Fibroblast of the aortic adventitia (primary cell): ENCODE data around the gene TEX13A. TPM values are rescaled to one million over a fixed set of nuclear protein-coding genes. Genes with fewer than 3 reads are reported as not detected.
A peak's percentile ranks its signal among the peaks of the same experiment; 100 is the strongest.

Source experiments
- DNase-seq: peaks from one replicate; pipeline ENCODE4 v3.0.0-alpha.2; 2010; ENCODE audit warnings: low read depth
- H3K4me3 ChIP-seq: 2 replicates; pipeline ENCODE4 v1.5.1; 2011; ENCODE audit warnings: low read depth, mild to moderate bottlenecking, control low read depth, low read length, moderate library complexity
- total RNA-seq: library from RNA; depleted of rRNA; stranded (reverse); fragments of >200 nt; gene quantifications from 2 replicates; pipeline ENCODE4 v1.2.3, GENCODE V29; 2012; ENCODE audit warnings: low replicate concordance
- TF ChIP-seq, protein P1 (sequence below): IDR thresholded peaks from 2 replicates; pipeline ENCODE4 v1.5.1; 2011; ENCODE audit warnings: mild to moderate bottlenecking, low read length, control low read depth, inconsistent platforms; ENCODE audit not compliant: insufficient read depth

The TEX13A gene
- total RNA-seq, 1 donor: not detected

DNA sequence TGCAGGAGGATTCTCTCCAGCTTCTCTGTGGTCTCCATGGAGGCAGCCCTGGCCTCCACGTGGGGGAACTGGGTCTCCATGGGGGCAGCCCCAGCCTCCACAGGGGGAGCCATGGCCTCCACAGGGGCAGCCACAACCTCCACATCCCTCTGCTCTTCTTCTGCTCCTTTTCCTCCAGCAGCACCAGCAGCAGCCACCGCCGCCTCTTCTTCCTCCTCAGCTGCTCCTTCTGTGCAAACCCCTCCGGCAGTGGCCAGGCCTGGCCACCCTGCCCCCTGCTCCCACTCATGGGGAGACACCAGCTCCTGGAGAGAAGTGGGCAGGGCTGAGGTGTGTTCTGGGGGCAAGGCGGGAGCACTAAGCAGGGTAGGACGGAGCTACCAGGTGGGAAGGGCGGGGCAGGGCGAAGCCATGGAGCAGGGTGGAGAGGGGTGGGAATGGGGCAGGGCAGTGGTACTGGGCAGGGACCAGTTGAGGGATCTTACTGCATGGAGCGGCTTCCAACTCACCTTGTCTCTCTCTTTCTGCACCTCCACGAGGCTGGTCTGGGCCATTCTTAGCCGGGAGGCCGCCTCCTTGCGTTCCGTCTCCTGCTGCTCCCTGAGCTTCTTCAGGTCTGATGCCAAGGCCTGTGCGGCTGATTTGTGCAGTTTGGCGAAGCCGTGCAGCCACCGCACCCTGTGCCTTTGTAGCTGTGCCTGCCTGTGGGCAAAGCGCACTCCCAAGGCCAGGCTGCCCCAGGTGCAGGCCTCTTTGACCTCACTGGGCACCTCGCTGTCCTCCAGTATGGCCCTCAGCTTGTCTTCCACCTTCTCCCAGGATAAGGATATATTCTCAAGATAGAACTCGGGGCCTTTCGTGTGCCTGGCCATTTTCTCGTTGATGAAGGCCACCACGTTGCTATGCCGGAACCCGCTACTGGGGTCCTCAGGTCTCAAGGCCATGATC lies 766 bp downstream of the TEX13A start:
- TF ChIP-seq, protein P1, sequence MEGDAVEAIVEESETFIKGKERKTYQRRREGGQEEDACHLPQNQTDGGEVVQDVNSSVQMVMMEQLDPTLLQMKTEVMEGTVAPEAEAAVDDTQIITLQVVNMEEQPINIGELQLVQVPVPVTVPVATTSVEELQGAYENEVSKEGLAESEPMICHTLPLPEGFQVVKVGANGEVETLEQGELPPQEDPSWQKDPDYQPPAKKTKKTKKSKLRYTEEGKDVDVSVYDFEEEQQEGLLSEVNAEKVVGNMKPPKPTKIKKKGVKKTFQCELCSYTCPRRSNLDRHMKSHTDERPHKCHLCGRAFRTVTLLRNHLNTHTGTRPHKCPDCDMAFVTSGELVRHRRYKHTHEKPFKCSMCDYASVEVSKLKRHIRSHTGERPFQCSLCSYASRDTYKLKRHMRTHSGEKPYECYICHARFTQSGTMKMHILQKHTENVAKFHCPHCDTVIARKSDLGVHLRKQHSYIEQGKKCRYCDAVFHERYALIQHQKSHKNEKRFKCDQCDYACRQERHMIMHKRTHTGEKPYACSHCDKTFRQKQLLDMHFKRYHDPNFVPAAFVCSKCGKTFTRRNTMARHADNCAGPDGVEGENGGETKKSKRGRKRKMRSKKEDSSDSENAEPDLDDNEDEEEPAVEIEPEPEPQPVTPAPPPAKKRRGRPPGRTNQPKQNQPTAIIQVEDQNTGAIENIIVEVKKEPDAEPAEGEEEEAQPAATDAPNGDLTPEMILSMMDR: no peak
- no peak for DNase-seq
- H3K4me3 ChIP-seq: no peak overlapping the region

DNA sequence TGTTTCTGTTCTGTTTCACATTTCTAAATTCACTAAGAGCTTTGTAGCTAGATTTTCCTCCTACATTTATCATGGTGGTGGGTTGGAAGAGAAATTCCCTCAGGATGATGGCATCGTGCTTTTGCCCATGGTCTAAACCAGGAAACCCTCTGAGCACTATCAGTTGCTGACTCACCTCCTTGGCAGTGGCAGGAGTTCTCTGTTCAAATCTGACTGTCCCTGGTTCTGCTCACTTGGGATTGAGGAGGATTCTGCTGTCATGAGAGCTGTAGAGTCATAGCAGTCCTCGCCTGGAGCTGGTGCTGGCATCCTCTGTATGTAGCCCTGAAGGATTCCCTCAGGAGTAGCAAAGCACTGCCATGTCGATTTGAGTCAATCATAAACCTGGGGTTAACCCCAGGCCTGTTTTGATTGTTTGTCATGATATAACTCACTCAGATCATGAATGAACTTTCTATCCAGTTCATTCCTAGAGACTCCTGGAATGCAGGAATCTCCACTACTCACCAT lies 9.4 kb downstream of the TEX13A start:
- H3K4me3 ChIP-seq: no peak overlapping the region
- no peak for DNase-seq
- TF ChIP-seq, protein P1: no peak

DNA sequence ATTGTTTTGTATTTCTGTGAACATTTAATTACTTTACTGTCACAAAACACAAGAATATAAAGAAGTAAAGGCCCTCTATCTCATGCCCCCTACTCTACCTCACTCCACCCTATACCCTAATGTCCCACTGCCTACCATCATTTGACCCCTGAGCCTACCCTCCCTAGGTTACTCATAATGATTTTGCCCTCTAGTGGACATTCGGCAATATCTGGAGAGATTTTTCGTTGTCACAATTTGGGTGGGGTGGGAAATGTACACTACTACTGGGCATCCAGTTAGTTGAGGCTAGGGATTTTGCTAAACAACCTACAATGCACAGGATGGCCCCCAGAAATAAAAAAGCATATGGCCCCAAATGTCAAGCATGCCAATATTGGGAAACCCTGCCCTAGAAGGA lies 10.2 kb downstream of the TEX13A start:
- DNase-seq: no peak
- TF ChIP-seq, protein P1: no peak
- no peak overlapping the region for H3K4me3 ChIP-seq

DNA sequence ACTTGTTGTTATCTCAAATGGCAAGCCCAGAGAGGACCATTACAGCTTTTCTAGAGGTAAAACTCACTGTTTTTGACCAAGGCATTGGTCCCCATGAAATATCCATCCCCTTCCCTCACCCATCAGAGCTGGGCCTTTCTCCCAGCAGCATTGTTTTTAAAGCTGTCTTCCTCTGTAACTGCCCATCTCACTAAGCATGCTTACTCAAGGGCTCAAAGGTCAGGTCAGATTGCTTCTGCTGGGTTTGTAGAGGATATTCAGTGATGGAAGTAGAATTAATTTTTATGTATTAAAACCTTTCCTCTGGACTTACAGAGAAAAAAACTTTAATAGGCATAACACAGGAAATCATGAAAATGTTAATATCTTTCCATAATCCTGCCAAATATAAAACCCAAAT lies 11.1 kb downstream of the TEX13A start:
- no peak overlapping the region for H3K4me3 ChIP-seq
- TF ChIP-seq, protein P1: no peak
- DNase-seq: no peak

DNA sequence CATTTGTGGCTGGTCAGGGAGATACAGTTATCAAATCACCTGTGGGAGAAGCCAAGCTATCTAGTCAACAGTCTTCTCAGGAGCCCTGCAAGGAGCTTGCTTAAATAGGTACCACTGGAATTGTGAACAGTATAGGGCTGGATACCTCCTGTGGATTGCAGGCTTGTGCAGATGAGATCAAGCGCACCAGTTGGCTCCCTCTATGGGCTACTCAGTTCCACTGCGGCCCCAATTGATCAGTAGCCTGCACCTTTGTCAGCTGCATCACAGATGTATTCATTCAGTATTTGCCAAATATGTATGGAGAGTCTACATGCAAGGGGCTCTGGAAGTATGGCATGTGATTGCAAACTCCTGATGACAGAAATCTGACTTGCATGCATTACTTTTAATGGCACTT lies 28.6 kb downstream of the TEX13A start:
- TF ChIP-seq, protein P1: peak; percentile 46
- no peak for DNase-seq
- H3K4me3 ChIP-seq: no peak overlapping the region

DNA sequence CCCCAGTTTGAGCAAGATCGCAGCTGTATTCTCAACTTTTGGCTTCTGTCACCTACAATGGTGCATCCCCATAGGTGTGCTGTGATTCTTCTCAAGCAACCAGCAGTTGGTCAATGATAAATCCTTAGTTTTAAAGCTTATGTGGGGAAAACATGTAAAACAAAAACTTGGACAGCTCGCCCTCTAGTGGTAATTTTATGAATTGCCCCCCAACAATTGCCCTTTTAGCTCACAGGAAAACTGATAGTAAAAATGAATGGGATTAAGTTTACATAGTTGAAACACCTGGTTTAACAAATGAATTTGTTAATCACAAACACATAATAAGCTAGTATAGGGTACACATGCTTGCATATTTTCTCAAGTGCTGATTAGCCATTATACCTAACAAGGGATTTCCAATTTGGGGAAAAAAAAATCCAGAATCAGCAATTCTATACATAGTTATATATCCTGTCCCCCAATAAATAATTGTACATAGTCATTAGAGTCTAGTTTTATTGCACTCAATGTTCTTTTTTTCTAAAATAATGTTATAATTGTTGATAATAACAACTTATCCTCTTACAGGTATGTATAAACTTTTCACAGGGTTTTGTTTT lies 30.1 kb downstream of the TEX13A start:
- TF ChIP-seq, protein P1: peak; percentile 83
- DNase-seq: peak; percentile 44
- no peak overlapping the region for H3K4me3 ChIP-seq
